HCT116 (cell line): ENCODE results near the gene DSTYK. TPM values are rescaled to one million over a fixed set of nuclear protein-coding genes. Genes with fewer than 3 reads are reported as not detected.
A peak's percentile ranks its signal among the peaks of the same experiment; 100 is the strongest.

Experiments
- ATAC-seq: fragments of 200-7000 bp; cut with Tn5 transposase; 2 replicates; pipeline ENCODE4 v1.9.1; 2020; ENCODE audit warnings: mild to moderate bottlenecking, moderate library complexity
- BruUV-seq: library from RNA; stranded (reverse); fragments of 400-500 nt; replicated peaks from 2 replicates; lab custom pipeline; 2021; lab: Mats Ljungman, UMichigan
- CTCF ChIA-PET: fragments of 300-600 bp; sonication (Branson Sonifier 250); formaldehyde crosslinking; loops from one replicate; lab custom pipeline; 2021; ENCODE audit warnings: antibody characterized with exemption; lab: Charles Lee
- POLR2A ChIA-PET: fragments of 300-600, 350-600 bp; sonication (Branson Sonifier 250); formaldehyde crosslinking; loops from one replicate; lab custom pipeline; 2021; ENCODE audit warnings: antibody characterized with exemption; lab: Charles Lee
- RAD21 ChIA-PET, 2 experiments: fragments of 300-600 bp; sonication (Branson Sonifier 250); formaldehyde crosslinking; loops; one replicate each; lab custom pipeline; 2023; ENCODE audit warnings: low total read pairs in 2 of 2; ENCODE audit not compliant: uncharacterized antibody in 2 of 2, unreplicated experiment in 2 of 2, low non-redundant PET in 1 of 2; lab: Charles Lee
- DNase-seq: peaks from one replicate; pipeline ENCODE4 v3.0.0-alpha.2; 2010; ENCODE audit warnings: low read depth, low spot score
- H2AFZ ChIP-seq: fragments of 200-600 bp; shearing (Covaris generic), sonication (generic); 2 replicates; pipeline ENCODE4 v1.6.1; 2017; ENCODE audit warnings: low read depth, mixed run types, mixed read lengths, antibody characterized with exemption, low read length; ENCODE audit not compliant: poor library complexity, severe bottlenecking
- H3K27ac ChIP-seq: 2 replicates; pipeline ENCODE4 v1.5.1; 2012; ENCODE audit warnings: low read depth, low read length
- H3K27me3 ChIP-seq: fragments of 200-600 bp; sonication (generic); 2 replicates; pipeline ENCODE4 v1.6.1; 2016; ENCODE audit warnings: mixed run types, low read length, mixed read lengths; ENCODE audit not compliant: insufficient read depth
- H3K36me3 ChIP-seq, 2 experiments: fragments of 200-500 bp in 1 of 2; fragments of 200-600 bp in 1 of 2; sonication (Bioruptor generic) in 1 of 2; sonication (generic) in 1 of 2; 2 replicates each; pipeline versions ENCODE4 v1.5.1 to v1.6.1; 2014 to 2016; ENCODE audit warnings: low read length in 2 of 2, inconsistent platforms in 1 of 2, mixed read lengths in 1 of 2, mixed run types in 1 of 2; ENCODE audit not compliant: insufficient read depth in 2 of 2, control insufficient read depth in 1 of 2
- H3K4me1 ChIP-seq, 2 experiments: fragments of 200-600 bp in 1 of 2; sonication (generic) in 1 of 2; 2 replicates each; pipeline versions ENCODE4 v1.5.1 to v1.6.1; 2012 to 2017; ENCODE audit warnings: low read length in 2 of 2, inconsistent platforms in 1 of 2, mild to moderate bottlenecking in 1 of 2, mixed read lengths in 1 of 2, mixed run types in 1 of 2, moderate library complexity in 1 of 2; ENCODE audit not compliant: insufficient read depth in 2 of 2, control insufficient read depth in 1 of 2
- H3K4me2 ChIP-seq: fragments of 200-600 bp; sonication (generic); 2 replicates; pipeline ENCODE4 v1.6.1; 2017; ENCODE audit warnings: mixed run types, low read length, mixed read lengths
- H3K4me3 ChIP-seq, 2 experiments: fragments of 200-600 bp in 1 of 2; sonication (generic) in 1 of 2; replicated peaks in 1 of 2; 2 replicates each; pipeline ENCODE4 v1.5.1; 2011 to 2016; ENCODE audit warnings: low read length in 2 of 2, control low read depth in 1 of 2, low read depth in 1 of 2, mild to moderate bottlenecking in 1 of 2, mixed read lengths in 1 of 2, mixed run types in 1 of 2
- H3K79me2 ChIP-seq: fragments of 200-600 bp; sonication (generic); 2 replicates; pipeline ENCODE4 v1.6.1; 2017; ENCODE audit warnings: mild to moderate bottlenecking, mixed run types, low read length, moderate library complexity, mixed read lengths; ENCODE audit not compliant: insufficient read depth
- H3K9ac ChIP-seq: fragments of 200-600 bp; sonication (generic); 2 replicates; pipeline ENCODE4 v1.6.1; 2016; ENCODE audit warnings: low read length, mixed read lengths
- H3K9me2 ChIP-seq: fragments of 200-600 bp; sonication (generic), shearing (Covaris generic); 2 replicates; pipeline ENCODE4 v1.6.1; 2017; ENCODE audit warnings: mixed run types, mild to moderate bottlenecking, moderate library complexity; ENCODE audit not compliant: insufficient read depth
- H3K9me3 ChIP-seq, 2 experiments: fragments of 200-500 bp in 1 of 2; fragments of 200-600 bp in 1 of 2; sonication (Bioruptor generic) in 1 of 2; sonication (generic) in 1 of 2; 2 replicates each; pipeline ENCODE4 v1.6.1; 2014 to 2017; ENCODE audit warnings: low read length in 2 of 2, mixed read lengths in 2 of 2, inconsistent platforms in 1 of 2, low read depth in 1 of 2, mild to moderate bottlenecking in 1 of 2, mixed run types in 1 of 2, moderate library complexity in 1 of 2; ENCODE audit not compliant: control insufficient read depth in 1 of 2, insufficient read depth in 1 of 2
- H4K20me1 ChIP-seq: fragments of 200-600 bp; sonication (generic), shearing (Covaris generic); 2 replicates; pipeline ENCODE4 v1.6.1; 2017; ENCODE audit warnings: mixed run types, mild to moderate bottlenecking, moderate library complexity; ENCODE audit not compliant: insufficient read depth
- ELF1 ChIP-seq: IDR thresholded peaks from 2 replicates; pipeline ENCODE4 v1.6.1; 2012; ENCODE audit warnings: low read depth, borderline replicate concordance
- FOSL1 ChIP-seq: IDR thresholded peaks from 2 replicates; pipeline ENCODE4 v1.6.1; 2012; ENCODE audit warnings: low read depth
- MAX ChIP-seq: IDR thresholded peaks from 2 replicates; pipeline ENCODE4 v1.6.1; 2012
- SIN3A ChIP-seq: IDR thresholded peaks from 2 replicates; pipeline ENCODE4 v1.6.1; 2012; ENCODE audit warnings: low read depth
- SP1 ChIP-seq: IDR thresholded peaks from 2 replicates; pipeline ENCODE4 v1.6.1; 2012; ENCODE audit warnings: low read depth
- TCF7L2 ChIP-seq: IDR thresholded peaks from 2 replicates; pipeline ENCODE4 v1.7.0; 2011; ENCODE audit warnings: borderline replicate concordance, inconsistent platforms; ENCODE audit not compliant: insufficient read depth, insufficient read length; ENCODE audit errors: extremely low read depth
- intact Hi-C: fragments of 100-400 bp; cut with micrococcal nuclease; formaldehyde crosslinking; loops from 2 replicates; pipeline ENCODE4 v1.10.0; 2022
- total RNA-seq: library from RNA; stranded (reverse); gene quantifications from one replicate; pipeline ENCODE4 v1.2.1, GENCODE V29; 2021; ENCODE audit not compliant: unreplicated experiment

Gene DSTYK
- total RNA-seq, 1 experiment from 2014 or later = 6.6 TPM

GRCh38 chr1:205258719-205259118 is 47.2 kb upstream of the DSTYK start:
- Histone ChIP-seq H3K27ac (peak overlapping the region; percentile 38), H3K36me3 (no peaks in the 10 kb centered on the region), H3K9ac (peak overlapping the region; percentile 19), H3K9me3 (no peaks in the 10 kb centered on the region), H3K27me3 (no peaks in the 10 kb centered on the region), H3K4me1 (peaks cover 21 to 50% of the 10 kb centered on the region in 2 experiments), H3K9me2 (no peaks in the 10 kb centered on the region), H3K79me2 (no peaks in the 10 kb centered on the region), H4K20me1 (no peaks in the 10 kb centered on the region), H3K4me2 (peak overlapping the region; percentile 69), H2AFZ (peak overlapping the region; percentile 75), H3K4me3 (peak overlapping the region in 1 of 2 experiments; percentile 3; a peak in 1 of 4 replicates)
- ChIA-PET POLR2A (no interaction called here), CTCF (interaction anchor here (0.8 to 4.6 kb wide), 10 partner anchors 12 to 452 kb away, joined by 3 to 66 read pairs (median 6); partner anchors contain the start of gene TMCC2), RAD21 (interaction anchor here in 1 of 2 experiments (1.5 kb wide), 1 partner anchor 30 kb away, joined by 4 read pairs; no protein-coding TSS in a partner anchor)
- no TSS peak for BruUV-seq
- DNase-seq = no peak
- peak; percentile 60 for ATAC-seq
- TF ChIP-seq SIN3A (no peak), SP1 (peak; percentile 8; the same call in 1 of the 2 replicates), ELF1 (no peak), TCF7L2 (no peak)
- intact Hi-C loops = loop anchor here (5.0 kb wide), 1 partner anchor 46 kb away; the partner anchor contains the start of gene DSTYK

GRCh38 chr1:205258261-205258691 is 46.8 kb upstream of the DSTYK start:
- Histone ChIP-seq H3K4me3 (peak overlapping the region in 1 of 2 experiments; percentile 3; a peak in 1 of 4 replicates), H3K27ac (peak overlapping the region; percentile 38), H3K79me2 (no peaks in the 10 kb centered on the region), H3K4me1 (peaks cover 21 to 47% of the 10 kb centered on the region in 2 experiments), H3K9me2 (no peaks in the 10 kb centered on the region), H2AFZ (peak overlapping the region; percentile 75), H4K20me1 (no peaks in the 10 kb centered on the region), H3K4me2 (peak overlapping the region; percentile 69), H3K36me3 (no peaks in the 10 kb centered on the region), H3K27me3 (no peaks in the 10 kb centered on the region), H3K9me3 (no peaks in the 10 kb centered on the region), H3K9ac (peak overlapping the region; percentile 19)
- POLR2A ChIA-PET = interaction anchor here (0.9 kb wide), 1 partner anchor 29 kb away, joined by 3 read pairs; no protein-coding TSS in a partner anchor
- intact Hi-C loops = loop anchor here (5.0 kb wide), 1 partner anchor 46 kb away; the partner anchor contains the start of gene DSTYK
- TF ChIP-seq FOSL1 (peak; percentile 38; the same call in 1 of the 2 replicates), TCF7L2 (no peak), MAX (peak; percentile 17; the same call in 1 of the 2 replicates)
- CTCF ChIA-PET = interaction anchor here (1.4 to 4.6 kb wide), 7 partner anchors 13 to 451 kb away, joined by 4 to 66 read pairs (median 14); partner anchors contain the start of gene TMCC2
- DNase-seq (no peak), ATAC-seq (peak; percentile 23; the same call in 1 of the 2 replicates)
- no TSS peak for BruUV-seq
- RAD21 ChIA-PET = interaction anchor here in 1 of 2 experiments (1.5 kb wide), 1 partner anchor 29 kb away, joined by 4 read pairs; no protein-coding TSS in a partner anchor
